ENCODE measurements around the gene EML4. TPM values are rescaled to one million over a fixed set of nuclear protein-coding genes. Genes with fewer than 3 reads are reported as not detected.
A peak's percentile ranks its signal among the peaks of the same experiment; 100 is the strongest.

EML4 gene
- total and polyA plus RNA-seq, 2 of the 13 experiments (the other 11 are each of a cell fraction or from before 2014, with no cell fraction given): 243 to 476 TPM

DNA sequence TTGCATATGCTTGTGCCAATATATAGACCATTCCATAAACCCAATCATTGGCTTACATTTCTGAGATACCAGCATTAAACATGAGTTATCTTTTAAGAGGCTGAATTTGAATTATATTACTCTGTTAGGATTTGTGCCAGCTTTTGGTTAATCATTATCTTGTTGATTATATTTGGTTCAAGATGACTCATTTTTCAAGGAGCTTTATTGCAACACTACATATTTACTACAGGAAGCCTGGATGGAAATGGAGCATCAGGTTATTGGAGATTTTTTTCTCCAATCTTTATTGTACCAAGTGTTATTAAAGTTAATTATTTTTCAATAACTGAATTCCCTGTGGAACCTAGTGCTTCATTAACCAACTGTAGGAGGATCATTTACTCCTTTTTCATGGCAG, 26.4 kb downstream of the EML4 start (continued):
- TF ChIP-seq, protein P1, sequence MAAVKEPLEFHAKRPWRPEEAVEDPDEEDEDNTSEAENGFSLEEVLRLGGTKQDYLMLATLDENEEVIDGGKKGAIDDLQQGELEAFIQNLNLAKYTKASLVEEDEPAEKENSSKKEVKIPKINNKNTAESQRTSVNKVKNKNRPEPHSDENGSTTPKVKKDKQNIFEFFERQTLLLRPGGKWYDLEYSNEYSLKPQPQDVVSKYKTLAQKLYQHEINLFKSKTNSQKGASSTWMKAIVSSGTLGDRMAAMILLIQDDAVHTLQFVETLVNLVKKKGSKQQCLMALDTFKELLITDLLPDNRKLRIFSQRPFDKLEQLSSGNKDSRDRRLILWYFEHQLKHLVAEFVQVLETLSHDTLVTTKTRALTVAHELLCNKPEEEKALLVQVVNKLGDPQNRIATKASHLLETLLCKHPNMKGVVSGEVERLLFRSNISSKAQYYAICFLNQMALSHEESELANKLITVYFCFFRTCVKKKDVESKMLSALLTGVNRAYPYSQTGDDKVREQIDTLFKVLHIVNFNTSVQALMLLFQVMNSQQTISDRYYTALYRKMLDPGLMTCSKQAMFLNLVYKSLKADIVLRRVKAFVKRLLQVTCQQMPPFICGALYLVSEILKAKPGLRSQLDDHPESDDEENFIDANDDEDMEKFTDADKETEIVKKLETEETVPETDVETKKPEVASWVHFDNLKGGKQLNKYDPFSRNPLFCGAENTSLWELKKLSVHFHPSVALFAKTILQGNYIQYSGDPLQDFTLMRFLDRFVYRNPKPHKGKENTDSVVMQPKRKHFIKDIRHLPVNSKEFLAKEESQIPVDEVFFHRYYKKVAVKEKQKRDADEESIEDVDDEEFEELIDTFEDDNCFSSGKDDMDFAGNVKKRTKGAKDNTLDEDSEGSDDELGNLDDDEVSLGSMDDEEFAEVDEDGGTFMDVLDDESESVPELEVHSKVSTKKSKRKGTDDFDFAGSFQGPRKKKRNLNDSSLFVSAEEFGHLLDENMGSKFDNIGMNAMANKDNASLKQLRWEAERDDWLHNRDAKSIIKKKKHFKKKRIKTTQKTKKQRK (IDR thresholded peaks at IDR 0.05; ENCODE audit: low read length): no peak
- no peak for TF ChIP-seq TARDBP (CRISPR knock-in tag; IDR thresholded peaks at IDR 0.05)
- no peak for TF ChIP-seq TBL1XR1 (IDR thresholded peaks at IDR 0.05; ENCODE audit: borderline replicate concordance, low read length, partially characterized antibody)
- TF ChIP-seq SNAPC2 (CRISPR knock-in tag; IDR thresholded peaks at IDR 0.05): no peak
- TF ChIP-seq, protein P2, sequence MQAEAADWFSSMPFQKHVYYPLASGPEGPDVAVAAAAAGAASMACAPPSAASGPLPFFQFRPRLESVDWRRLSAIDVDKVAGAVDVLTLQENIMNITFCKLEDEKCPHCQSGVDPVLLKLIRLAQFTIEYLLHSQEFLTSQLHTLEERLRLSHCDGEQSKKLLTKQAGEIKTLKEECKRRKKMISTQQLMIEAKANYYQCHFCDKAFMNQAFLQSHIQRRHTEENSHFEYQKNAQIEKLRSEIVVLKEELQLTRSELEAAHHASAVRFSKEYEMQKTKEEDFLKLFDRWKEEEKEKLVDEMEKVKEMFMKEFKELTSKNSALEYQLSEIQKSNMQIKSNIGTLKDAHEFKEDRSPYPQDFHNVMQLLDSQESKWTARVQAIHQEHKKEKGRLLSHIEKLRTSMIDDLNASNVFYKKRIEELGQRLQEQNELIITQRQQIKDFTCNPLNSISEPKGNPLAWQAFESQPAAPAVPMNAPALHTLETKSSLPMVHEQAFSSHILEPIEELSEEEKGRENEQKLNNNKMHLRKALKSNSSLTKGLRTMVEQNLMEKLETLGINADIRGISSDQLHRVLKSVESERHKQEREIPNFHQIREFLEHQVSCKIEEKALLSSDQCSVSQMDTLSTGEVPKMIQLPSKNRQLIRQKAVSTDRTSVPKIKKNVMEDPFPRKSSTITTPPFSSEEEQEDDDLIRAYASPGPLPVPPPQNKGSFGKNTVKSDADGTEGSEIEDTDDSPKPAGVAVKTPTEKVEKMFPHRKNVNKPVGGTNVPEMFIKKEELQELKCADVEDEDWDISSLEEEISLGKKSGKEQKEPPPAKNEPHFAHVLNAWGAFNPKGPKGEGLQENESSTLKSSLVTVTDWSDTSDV (CRISPR knock-in tag; IDR thresholded peaks at IDR 0.05): no peak
- TF ChIP-seq PTBP1 (IDR thresholded peaks at IDR 0.05; ENCODE audit: low read depth, low read length, poor library complexity, severe bottlenecking): no peak
- TF ChIP-seq TEAD3 (CRISPR knock-in tag; optimal IDR thresholded peaks at IDR 0.05; ENCODE audit: borderline replicate concordance): peak; percentile 41
- TF ChIP-seq, protein P3, sequence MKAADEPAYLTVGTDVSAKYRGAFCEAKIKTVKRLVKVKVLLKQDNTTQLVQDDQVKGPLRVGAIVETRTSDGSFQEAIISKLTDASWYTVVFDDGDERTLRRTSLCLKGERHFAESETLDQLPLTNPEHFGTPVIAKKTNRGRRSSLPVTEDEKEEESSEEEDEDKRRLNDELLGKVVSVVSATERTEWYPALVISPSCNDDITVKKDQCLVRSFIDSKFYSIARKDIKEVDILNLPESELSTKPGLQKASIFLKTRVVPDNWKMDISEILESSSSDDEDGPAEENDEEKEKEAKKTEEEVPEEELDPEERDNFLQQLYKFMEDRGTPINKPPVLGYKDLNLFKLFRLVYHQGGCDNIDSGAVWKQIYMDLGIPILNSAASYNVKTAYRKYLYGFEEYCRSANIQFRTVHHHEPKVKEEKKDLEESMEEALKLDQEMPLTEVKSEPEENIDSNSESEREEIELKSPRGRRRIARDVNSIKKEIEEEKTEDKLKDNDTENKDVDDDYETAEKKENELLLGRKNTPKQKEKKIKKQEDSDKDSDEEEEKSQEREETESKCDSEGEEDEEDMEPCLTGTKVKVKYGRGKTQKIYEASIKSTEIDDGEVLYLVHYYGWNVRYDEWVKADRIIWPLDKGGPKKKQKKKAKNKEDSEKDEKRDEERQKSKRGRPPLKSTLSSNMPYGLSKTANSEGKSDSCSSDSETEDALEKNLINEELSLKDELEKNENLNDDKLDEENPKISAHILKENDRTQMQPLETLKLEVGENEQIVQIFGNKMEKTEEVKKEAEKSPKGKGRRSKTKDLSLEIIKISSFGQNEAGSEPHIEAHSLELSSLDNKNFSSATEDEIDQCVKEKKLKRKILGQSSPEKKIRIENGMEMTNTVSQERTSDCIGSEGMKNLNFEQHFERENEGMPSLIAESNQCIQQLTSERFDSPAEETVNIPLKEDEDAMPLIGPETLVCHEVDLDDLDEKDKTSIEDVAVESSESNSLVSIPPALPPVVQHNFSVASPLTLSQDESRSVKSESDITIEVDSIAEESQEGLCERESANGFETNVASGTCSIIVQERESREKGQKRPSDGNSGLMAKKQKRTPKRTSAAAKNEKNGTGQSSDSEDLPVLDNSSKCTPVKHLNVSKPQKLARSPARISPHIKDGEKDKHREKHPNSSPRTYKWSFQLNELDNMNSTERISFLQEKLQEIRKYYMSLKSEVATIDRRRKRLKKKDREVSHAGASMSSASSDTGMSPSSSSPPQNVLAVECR (CRISPR knock-in tag; IDR thresholded peaks at IDR 0.05; ENCODE audit: borderline replicate concordance): no peak
- TF ChIP-seq, protein P4, sequence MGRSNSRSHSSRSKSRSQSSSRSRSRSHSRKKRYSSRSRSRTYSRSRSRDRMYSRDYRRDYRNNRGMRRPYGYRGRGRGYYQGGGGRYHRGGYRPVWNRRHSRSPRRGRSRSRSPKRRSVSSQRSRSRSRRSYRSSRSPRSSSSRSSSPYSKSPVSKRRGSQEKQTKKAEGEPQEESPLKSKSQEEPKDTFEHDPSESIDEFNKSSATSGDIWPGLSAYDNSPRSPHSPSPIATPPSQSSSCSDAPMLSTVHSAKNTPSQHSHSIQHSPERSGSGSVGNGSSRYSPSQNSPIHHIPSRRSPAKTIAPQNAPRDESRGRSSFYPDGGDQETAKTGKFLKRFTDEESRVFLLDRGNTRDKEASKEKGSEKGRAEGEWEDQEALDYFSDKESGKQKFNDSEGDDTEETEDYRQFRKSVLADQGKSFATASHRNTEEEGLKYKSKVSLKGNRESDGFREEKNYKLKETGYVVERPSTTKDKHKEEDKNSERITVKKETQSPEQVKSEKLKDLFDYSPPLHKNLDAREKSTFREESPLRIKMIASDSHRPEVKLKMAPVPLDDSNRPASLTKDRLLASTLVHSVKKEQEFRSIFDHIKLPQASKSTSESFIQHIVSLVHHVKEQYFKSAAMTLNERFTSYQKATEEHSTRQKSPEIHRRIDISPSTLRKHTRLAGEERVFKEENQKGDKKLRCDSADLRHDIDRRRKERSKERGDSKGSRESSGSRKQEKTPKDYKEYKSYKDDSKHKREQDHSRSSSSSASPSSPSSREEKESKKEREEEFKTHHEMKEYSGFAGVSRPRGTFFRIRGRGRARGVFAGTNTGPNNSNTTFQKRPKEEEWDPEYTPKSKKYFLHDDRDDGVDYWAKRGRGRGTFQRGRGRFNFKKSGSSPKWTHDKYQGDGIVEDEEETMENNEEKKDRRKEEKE (IDR thresholded peaks at IDR 0.05): no peak
- TF ChIP-seq STAG1 (CRISPR knock-in tag; IDR thresholded peaks at IDR 0.05): no peak
- no peak for TF ChIP-seq ZNF713 (CRISPR knock-in tag; IDR thresholded peaks at IDR 0.05)
- no peak for TF ChIP-seq KLF12 (CRISPR knock-in tag; IDR thresholded peaks at IDR 0.05; ENCODE audit: borderline replicate concordance)
- TF ChIP-seq, protein P5, sequence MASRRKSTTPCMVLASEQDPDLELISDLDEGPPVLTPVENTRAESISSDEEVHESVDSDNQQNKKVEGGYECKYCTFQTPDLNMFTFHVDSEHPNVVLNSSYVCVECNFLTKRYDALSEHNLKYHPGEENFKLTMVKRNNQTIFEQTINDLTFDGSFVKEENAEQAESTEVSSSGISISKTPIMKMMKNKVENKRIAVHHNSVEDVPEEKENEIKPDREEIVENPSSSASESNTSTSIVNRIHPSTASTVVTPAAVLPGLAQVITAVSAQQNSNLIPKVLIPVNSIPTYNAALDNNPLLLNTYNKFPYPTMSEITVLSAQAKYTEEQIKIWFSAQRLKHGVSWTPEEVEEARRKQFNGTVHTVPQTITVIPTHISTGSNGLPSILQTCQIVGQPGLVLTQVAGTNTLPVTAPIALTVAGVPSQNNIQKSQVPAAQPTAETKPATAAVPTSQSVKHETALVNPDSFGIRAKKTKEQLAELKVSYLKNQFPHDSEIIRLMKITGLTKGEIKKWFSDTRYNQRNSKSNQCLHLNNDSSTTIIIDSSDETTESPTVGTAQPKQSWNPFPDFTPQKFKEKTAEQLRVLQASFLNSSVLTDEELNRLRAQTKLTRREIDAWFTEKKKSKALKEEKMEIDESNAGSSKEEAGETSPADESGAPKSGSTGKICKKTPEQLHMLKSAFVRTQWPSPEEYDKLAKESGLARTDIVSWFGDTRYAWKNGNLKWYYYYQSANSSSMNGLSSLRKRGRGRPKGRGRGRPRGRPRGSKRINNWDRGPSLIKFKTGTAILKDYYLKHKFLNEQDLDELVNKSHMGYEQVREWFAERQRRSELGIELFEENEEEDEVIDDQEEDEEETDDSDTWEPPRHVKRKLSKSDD (CRISPR knock-in tag; IDR thresholded peaks at IDR 0.05; ENCODE audit: low read depth): no peak

Measured in HepG2 (cell line).